Heart right ventricle (tissue), 16 donors: ENCODE measurements around the gene SS18L1. TPM values are rescaled to one million over a fixed set of nuclear protein-coding genes. Genes with fewer than 3 reads are reported as not detected.

ENCODE experiments used
- ATAC-seq, 8 donors: fragments of 200-7000 bp; cut with Tn5 transposase; one replicate each; pipeline ENCODE4 v1.9.1; 2020; ENCODE audit warnings: mild to moderate bottlenecking in 8 of 8, moderate library complexity in 8 of 8, moderate number of reproducible peaks in 1 of 8
- DNase-seq, 2 donors: peaks; one replicate each; pipeline ENCODE4 v3.0.0-alpha.2; 2020
- H3K27ac ChIP-seq, 10 donors: fragments of 200-600 bp; sonication (generic) in 2 of 10; one replicate each; pipeline versions ENCODE4 v1.5.0 to v1.8.0; 2020 to 2022; ENCODE audit warnings: mild to moderate bottlenecking in 3 of 10
- H3K27me3 ChIP-seq, 7 donors: fragments of 200-600 bp; one replicate each; pipeline ENCODE4 v1.8.0; 2021 to 2022; ENCODE audit warnings: mild to moderate bottlenecking in 2 of 7
- H3K36me3 ChIP-seq, 9 donors: fragments of 200-600 bp; sonication (generic) in 1 of 9; one replicate each; pipeline versions ENCODE4 v1.5.0 to v1.8.0; 2020 to 2022; ENCODE audit warnings: mild to moderate bottlenecking in 2 of 9
- H3K4me1 ChIP-seq, 9 donors: fragments of 200-600 bp; sonication (generic) in 1 of 9; one replicate each; pipeline versions ENCODE4 v1.5.0 to v1.8.0; 2020 to 2022; ENCODE audit warnings: mild to moderate bottlenecking in 4 of 9
- H3K4me3 ChIP-seq, 10 donors: fragments of 200-600 bp; sonication (generic) in 2 of 10; one replicate each; pipeline versions ENCODE4 v1.5.0 to v1.8.0; 2020 to 2022; ENCODE audit warnings: mild to moderate bottlenecking in 7 of 10, moderate library complexity in 2 of 10
- H3K9me3 ChIP-seq, 11 donors: fragments of 200-600 bp in 10 of 11; sonication (generic) in 2 of 11; one replicate each; pipeline versions ENCODE4 v1.5.0 to v1.8.0; 2013 to 2022; ENCODE audit warnings: mild to moderate bottlenecking in 2 of 11, control low read depth in 1 of 11, moderate library complexity in 1 of 11
- CTCF ChIP-seq, 9 donors: fragments of 200-600 bp; sonication (generic) in 2 of 9; IDR thresholded peaks; one replicate each; pipeline versions ENCODE4 v1.5.0 to v1.8.0; 2021 to 2022; ENCODE audit warnings: antibody characterized with exemption in 9 of 9, mild to moderate bottlenecking in 5 of 9, moderate library complexity in 1 of 9
- WGBS, 2 donors: extraction: QIAGEN DNeasy Blood & Tissue Kit; methylation state at CpG; one replicate each; pipeline ENCODE4 v1.1.7; 2013; ENCODE audit warnings: inconsistent platforms in 1 of 2; 5-methylcytosine and 5-hydroxymethylcytosine counted together
- intact Hi-C, 10 donors: fragments of 100-400 bp; cut with DNase I; formaldehyde crosslinking; loops; one replicate each; pipeline versions ENCODE4 v1.11.1 to v1.14.2; 2022
- polyA plus RNA-seq, 2 donors: library from polyadenylated mRNA; stranded (reverse); fragments of 200-250 nt; gene quantifications; one replicate each; pipeline ENCODE4 v1.2.3, GENCODE V29; 2013
- total RNA-seq, 10 donors: library from RNA; stranded (reverse); fragmentation: NEBNext Ultra II Directional in 3 of 10; extraction: Animal tissue kit (Norgen Biotek cat#: 25700) in 3 of 10; gene quantifications; one replicate each; pipeline versions ENCODE4 v1.2.1 to v1.2.4, GENCODE V29; 2021 to 2023
- donor health status: Arrhythmogenic right ventricular cardiomyopathy.
- donor health status: ischemic (EF 13 %, LVEDD 7.1; RV severe dilation, severe dysfunction).
- donor health status: healthy with polysubstance abuse.
- donor health status: DM: no; HTN: yes; CAD: no.
- donor health status: DM: no; HTN: no; CAD: no.
- donor health status: ischemic (EF 25% LVEDD 6.9; RV normal size, moderate dysfunction).
- donor health status: ischemic (EF 25% LVEDD 5.7; RV mildly dilated, moderate dysfunction).
- donor health status: healthy.
- donor health status: DM: yes; HTN: yes; CAD: no.
- donor health status: Ischemic cardiomyopathy.
- donor health status: ischemic (EF 35%, LVEDD 5.7; RV mildly dilated, moderate dysfunction).
- donor health status: nonischemic (EF 11% LVEDD 7.7; RV severe dilation, severe dysfunction).
- donor health status: DM: yes; HTN: yes; CAD: no.
- donor health status: PGD.
- donor health status: ischemic (EF 29% LVEDD 5.4; RV normal size, mild dysfunction).
- donor health status: nonischemic (EF 23%, LVEDD 6.1; RV moderate dilation, normal function).

SS18L1 gene
- total and polyA plus RNA-seq, 12 donors: 5.2 to 22.3 (median 7.4) TPM

GRCh38 chr20:62126141-62126540, 17.4 kb upstream of the SS18L1 start:
- 95 to 96% methylated on average over 20 of the region's 20 CpGs for WGBS, 2 donors
- intact Hi-C loops: loop anchor here in 1 of 10 donors (5.0 kb wide), 1 partner anchor 104 kb away; no protein-coding TSS in a partner anchor
- ATAC-seq (no peak), DNase-seq (no peak)
- Histone ChIP-seq H3K9me3 (no peaks in the 10 kb centered on the region), H3K4me3 (no peak overlapping the region), H3K36me3 (peaks cover 0 to 72% (median 54%) of the 10 kb centered on the region in 9 donors), H3K27ac (no peak overlapping the region), H3K4me1 (peaks cover 5 to 57% (median 28%) of the 10 kb centered on the region in 9 donors), H3K27me3 (no peaks in the 10 kb centered on the region)
- TF ChIP-seq CTCF (IDR thresholded peaks at IDR 0.05): no peak

GRCh38 chr20:62127799-62128198, 15.8 kb upstream of the SS18L1 start:
- Histone ChIP-seq H3K36me3 (peaks cover 0 to 88% (median 67%) of the 10 kb centered on the region in 9 donors), H3K9me3 (no peaks in the 10 kb centered on the region), H3K27ac (peak overlapping the region in 3 of 10 donors; percentile 21 to 47 (median 32)), H3K4me3 (no peak overlapping the region), H3K4me1 (peaks cover 13 to 71% (median 44%) of the 10 kb centered on the region in 9 donors), H3K27me3 (no peaks in the 10 kb centered on the region)
- intact Hi-C loops: loop anchor here in 1 of 10 donors (5.0 kb wide), 1 partner anchor 105 kb away; no protein-coding TSS in a partner anchor
- 86 to 90% methylated on average over 6 of the region's 6 CpGs for WGBS, 2 donors
- no peak for TF ChIP-seq CTCF (IDR thresholded peaks at IDR 0.05)
- DNase-seq (no peak), ATAC-seq (no peak)

- intact Hi-C loops: loop anchor here in 1 of 10 donors (5.0 kb wide), 1 partner anchor 106 kb away; no protein-coding TSS in a partner anchor
- TF ChIP-seq CTCF (IDR thresholded peaks at IDR 0.05): no peak
- Histone ChIP-seq H3K27me3 (no peaks in the 10 kb centered on the region), H3K4me3 (no peak overlapping the region), H3K4me1 (peaks cover 15 to 74% (median 48%) of the 10 kb centered on the region in 9 donors), H3K36me3 (peaks cover 0 to 92% (median 70%) of the 10 kb centered on the region in 9 donors), H3K9me3 (no peaks in the 10 kb centered on the region), H3K27ac (peak overlapping the region in 4 of 10 donors; percentile 21 to 47 (median 31))
- DNase-seq (no peak), ATAC-seq (peak in 4 of 8 donors; percentile 11 to 59 (median 37))
- WGBS, 2 donors: 54 to 71% methylated on average over 6 of the region's 6 CpGs
Observed at GRCh38 chr20:62128502-62128901, 15.1 kb upstream of the SS18L1 start.

- 80 to 88% methylated on average over 20 of the region's 20 CpGs for WGBS, 2 donors
- H3K36me3 ChIP-seq: peaks cover 0 to 100% (median 74%) of the 10 kb centered on the region in 9 donors
Observed at GRCh38 chr20:62129731-62130531, 13.6 kb upstream of the SS18L1 start.

More at GRCh38 chr20:62129731-62130531, 13.6 kb upstream of the SS18L1 start:
- no peak for ATAC-seq
- Histone ChIP-seq H3K27me3 (no peaks in the 10 kb centered on the region), H3K4me1 (peaks cover 23 to 77% (median 53%) of the 10 kb centered on the region in 9 donors), H3K4me3 (no peak overlapping the region), H3K27ac (peak overlapping the region in 7 of 10 donors; percentile 8 to 46 (median 31)), H3K9me3 (no peaks in the 10 kb centered on the region)
- TF ChIP-seq CTCF (IDR thresholded peaks at IDR 0.05): no peak
- intact Hi-C loops: loop anchor here in 2 of 10 donors (5.0 kb wide), 2 partner anchors 103 to 108 kb away; no protein-coding TSS in a partner anchor
- no peak for DNase-seq
